GM18870 (cell line): ENCODE data around the gene ZNF525.
"Not testable (repeated sequence)": the region's sequence is repeated elsewhere in the genome, so short reads cannot be mapped to it uniquely, and the experiment has no call there.

ENCODE experiments used
- ATAC-seq: cut with Tn5 transposase; IDR thresholded peaks from one replicate; pipeline ENCODE4 v1.9.1; 2021; ENCODE audit warnings: moderate library complexity; ENCODE audit not compliant: unreplicated experiment

Gene ZNF525

GRCh38 chr19:53394974-53395839 lies 29.7 kb downstream of the ZNF525 start, which contains the start of gene ZNF765:
Gene ZNF765, plus strand, starts transcription at chr19:53395149. Its CDS starts 2,867 bp downstream, at chr19:53398016.
- peak; percentile 58 for ATAC-seq

DNA sequence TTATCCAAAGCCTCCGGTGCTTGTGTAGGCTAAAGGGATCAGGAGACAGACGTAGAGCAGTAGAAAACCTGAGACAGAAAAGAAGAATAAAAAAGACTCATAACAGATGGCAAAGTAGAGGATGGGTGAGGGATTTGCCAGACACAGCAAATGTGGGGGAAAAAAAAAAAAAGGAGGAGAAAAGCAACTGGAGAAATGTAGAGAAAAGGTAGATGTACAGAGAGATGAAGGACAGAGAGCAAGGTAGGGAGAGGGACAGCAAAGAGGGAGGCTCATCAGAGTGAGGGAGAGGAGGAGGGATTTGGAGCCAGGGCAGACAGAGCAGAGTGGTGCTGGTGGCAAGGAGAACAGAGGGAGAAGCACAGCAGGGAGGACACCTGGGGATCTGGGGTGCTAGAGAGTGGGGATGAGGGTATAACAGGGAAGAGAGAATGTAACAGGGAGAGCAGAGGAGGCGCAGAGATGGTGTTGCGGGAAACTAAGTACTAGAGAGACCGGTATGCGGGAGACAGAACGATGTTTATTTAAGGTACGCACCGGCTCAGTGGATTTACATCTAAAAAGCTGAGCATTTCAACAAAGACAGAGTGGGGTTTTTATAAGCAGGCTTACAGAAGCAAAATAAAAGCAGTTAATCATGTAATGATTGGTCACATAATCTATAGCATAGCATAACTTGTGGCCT lies 30.5 kb downstream of the ZNF525 start:
- ATAC-seq: not testable (repeated sequence)

DNA sequence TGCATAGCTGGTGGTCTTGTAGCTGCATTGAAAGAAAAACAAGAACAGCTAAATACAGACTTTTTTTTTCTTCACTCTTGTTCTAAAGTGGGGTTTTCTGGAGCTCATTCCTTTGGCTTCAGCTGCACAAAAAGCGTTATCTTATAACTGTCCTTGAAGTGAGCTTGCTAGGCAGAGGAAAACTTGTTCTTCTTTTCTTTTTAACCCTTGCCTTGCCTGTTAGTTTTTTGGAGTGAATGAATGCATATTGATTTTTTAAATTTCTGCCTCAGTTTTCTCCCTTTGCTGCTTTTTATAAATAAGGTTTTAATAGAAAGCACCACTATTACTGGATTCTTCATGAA lies 31.0 kb downstream of the ZNF525 start:
- ATAC-seq: no peak

- ATAC-seq: not testable (repeated sequence)
These were observed 32.4 kb downstream of the ZNF525 start for GRCh38 chr19:53397918-53398317.

DNA sequence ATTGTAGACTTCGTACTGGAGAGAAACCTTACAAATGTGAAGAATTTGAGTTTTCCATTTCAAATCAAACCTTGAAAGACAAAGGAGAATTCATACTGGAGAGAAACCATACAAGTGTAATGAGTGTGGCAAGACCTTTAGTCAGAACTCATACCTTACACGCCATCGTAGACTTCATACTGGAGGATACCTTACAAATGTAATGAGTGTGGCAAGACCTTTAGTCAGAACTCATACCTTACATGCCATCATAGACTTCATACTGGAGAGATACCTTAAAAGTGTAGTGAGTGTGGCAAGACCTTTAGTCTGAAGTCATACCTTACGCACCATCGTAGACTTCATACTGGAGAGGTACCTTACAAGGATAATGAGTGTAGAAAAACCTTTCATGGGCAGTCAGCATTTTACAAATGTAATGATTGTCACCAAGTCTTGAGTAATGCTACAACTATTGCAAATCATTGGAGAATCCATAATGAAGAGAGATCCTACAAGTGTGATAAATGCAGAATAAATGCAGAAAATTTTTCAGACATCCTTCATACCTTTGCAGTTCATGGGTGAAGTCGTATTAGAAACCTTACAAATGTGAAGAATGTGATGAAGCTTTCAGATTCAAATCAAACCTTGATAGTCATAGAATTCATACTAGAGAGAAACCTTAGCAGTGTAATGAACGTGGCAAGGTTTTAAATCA lies 44.1 kb downstream of the ZNF525 start:
- ATAC-seq: no peak

DNA sequence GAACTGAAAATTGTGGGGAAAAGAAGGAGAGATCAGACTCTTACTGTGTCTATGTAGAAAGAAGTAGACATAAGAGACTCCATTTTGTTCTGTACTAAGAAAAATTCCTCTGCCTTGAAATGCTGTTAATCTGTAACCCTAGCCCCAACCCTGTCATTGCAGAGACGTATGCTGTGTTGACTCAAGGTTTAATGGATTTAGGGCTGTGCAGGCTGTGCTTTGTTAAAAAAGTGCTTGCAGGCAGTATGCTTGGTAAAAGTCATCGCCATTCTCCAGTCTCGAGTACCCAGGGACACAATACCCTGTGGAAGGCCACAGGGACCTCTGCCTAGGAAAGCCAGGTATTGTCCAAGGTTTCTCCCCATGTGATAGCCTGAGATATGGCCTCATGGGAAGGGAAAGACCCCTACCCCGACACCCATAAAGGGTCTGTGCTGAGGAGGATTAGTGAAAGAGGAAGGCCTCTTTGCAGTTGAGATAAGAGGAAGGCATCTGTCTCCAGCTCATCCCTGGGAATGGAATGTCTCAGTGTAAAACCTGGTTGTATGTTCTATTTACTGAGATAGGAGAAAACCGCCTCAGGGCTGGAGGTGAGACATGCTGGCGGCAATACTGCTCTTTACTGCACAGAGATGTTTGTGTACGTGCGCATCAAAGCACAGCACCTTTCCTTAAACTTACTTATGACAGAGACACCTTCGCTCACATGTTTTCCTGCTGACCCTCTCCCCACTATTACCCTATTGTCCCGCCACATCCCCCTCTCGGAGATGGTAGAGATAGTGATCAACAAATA lies 55.2 kb downstream of the ZNF525 start:
- not testable (repeated sequence) for ATAC-seq

GRCh38 chr19:53422551-53422950 lies 57.0 kb downstream of the ZNF525 start:
- no peak for ATAC-seq

GRCh38 chr19:53423074-53423473 lies 57.6 kb downstream of the ZNF525 start:
- ATAC-seq: not testable (repeated sequence)

DNA sequence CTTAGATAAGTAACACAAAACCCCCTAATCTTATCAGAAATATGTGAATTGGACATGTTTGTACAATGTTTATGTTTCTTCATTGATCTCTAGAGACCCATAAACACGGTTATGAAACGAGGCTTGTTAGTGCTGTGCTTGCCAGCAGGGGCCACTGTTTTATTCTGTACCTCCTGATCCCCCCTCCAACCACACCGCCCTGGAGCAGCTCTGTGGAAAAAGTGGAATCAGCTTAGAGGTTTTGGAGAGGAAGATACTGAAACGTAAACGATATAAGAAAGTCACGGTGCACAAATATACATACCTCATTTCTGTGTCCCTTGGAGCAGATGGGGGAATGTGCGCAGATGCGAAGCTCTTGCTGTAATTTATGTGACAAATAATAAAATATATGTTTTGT lies 58.2 kb downstream of the ZNF525 start:
- not testable (repeated sequence) for ATAC-seq

- ATAC-seq: no peak
These were observed 59.6 kb downstream of the ZNF525 start for GRCh38 chr19:53424968-53425597.

- peak; percentile 84 for ATAC-seq
These were observed 66.0 kb downstream of the ZNF525 start, which contains the start of gene ZNF761 for GRCh38 chr19:53431399-53432087. Gene ZNF761, plus strand, starts transcription at chr19:53431984. Its CDS starts 15,285 bp downstream, at chr19:53447269.

GRCh38 chr19:53432088-53432661 lies 66.7 kb downstream of the ZNF525 start:
- ATAC-seq: no peak
